ENCODE data around the gene VEGFC.

- TF ChIP-seq CTCF (IDR thresholded peaks at IDR 0.05; ENCODE audit: poor library complexity) (no peak), EZH2 (IDR thresholded peaks at IDR 0.05; ENCODE audit: borderline replicate concordance) (no peak), EZH2phosphoT487 (IDR thresholded peaks at IDR 0.05; ENCODE audit: low read depth, severe bottlenecking, unreplicated experiment) (no peak)
Measured at GRCh38 chr4:176745902-176746301, 46.8 kb downstream of the VEGFC start.

Measured in hepatocyte (in vitro differentiated cells).